Adrenal gland (tissue), 12 donors: ENCODE data around the gene PRKN. TPM values are rescaled to one million over a fixed set of nuclear protein-coding genes. Genes with fewer than 3 reads are reported as not detected.
A peak's percentile ranks its signal among the peaks of the same experiment; 100 is the strongest.

Experiments used
- DNase-seq, 7 donors: peaks; one replicate each; pipeline ENCODE4 v3.0.0-alpha.2; 2019 to 2020
- H3K27ac ChIP-seq, 5 donors: fragments of 200-600 bp; sonication (generic) in 4 of 5; 1 replicate in 3 of 5; 2 replicates in 2 of 5; pipeline versions ENCODE4 v1.5.1 to v1.8.0; 2016 to 2020; ENCODE audit warnings: mild to moderate bottlenecking in 1 of 5
- H3K27me3 ChIP-seq: fragments of 200-600 bp; 2 replicates; pipeline ENCODE4 v1.8.0; 2021
- H3K36me3 ChIP-seq, 2 donors: fragments of 200-600 bp; replicated peaks in 1 of 2; 1 replicate in 1 of 2; 2 replicates in 1 of 2; pipeline versions ENCODE4 v1.5.1 to v1.8.0; 2018 to 2022
- H3K4me1 ChIP-seq, 2 donors: fragments of 200-600 bp; replicated peaks in 1 of 2; 1 replicate in 1 of 2; 2 replicates in 1 of 2; pipeline versions ENCODE4 v1.5.1 to v1.8.0; 2018 to 2021
- H3K4me3 ChIP-seq, 4 donors: fragments of 200-600 bp; sonication (generic) in 3 of 4; one replicate each; pipeline ENCODE4 v1.5.1; 2016 to 2018
- H3K9me3 ChIP-seq, 3 donors: fragments of 200-600 bp; sonication (generic) in 1 of 3; replicated peaks in 1 of 3; 1 replicate in 2 of 3; 2 replicates in 1 of 3; pipeline versions ENCODE4 v1.5.1 to v1.8.0; 2016 to 2021
- POLR2A ChIP-seq, 2 donors: fragments of 450-650 bp; IDR thresholded peaks; one replicate each; pipeline ENCODE4 v1.6.1; 2017; ENCODE audit warnings: antibody characterized with exemption in 2 of 2, mild to moderate bottlenecking in 2 of 2, moderate library complexity in 1 of 2
- WGBS, 4 donors: extraction: QIAGEN DNeasy Blood & Tissue Kit in 2 of 4; methylation state at CpG; one replicate each; pipeline versions ENCODE4 v1.1.5 to v1.1.7; 2013 to 2017; 5-methylcytosine and 5-hydroxymethylcytosine counted together
- intact Hi-C, 2 donors: fragments of 100-400 bp; cut with DNase I; formaldehyde crosslinking; loops; one replicate each; pipeline versions ENCODE4 v1.14.1 to v1.15.0; 2022 to 2023
- polyA plus RNA-seq, 3 donors: library from polyadenylated mRNA; stranded (reverse); fragments of 200-250 nt in 2 of 3; fragments of 350-450 nt in 1 of 3; fragmentation: Illumina TruSeq in 1 of 3; extraction: RNeasy Lipid Tissue Mini Kit (QIAGEN cat#74804) in 1 of 3; gene quantifications; one replicate each; pipeline ENCODE4 v1.2.3, GENCODE V29; 2013 to 2014
- total RNA-seq, 9 donors: library from RNA; depleted of rRNA in 4 of 9; stranded (reverse); fragments of >200 nt in 4 of 9; fragments of 120-200 nt in 1 of 9; fragmentation: NEBNext Ultra II Directional in 1 of 9; extraction: Animal tissue kit (Norgen Biotek cat#: 25700) in 1 of 9; gene quantifications; one replicate each; pipeline versions ENCODE4 v1.1.0 to v1.2.4, GENCODE V29; 2013 to 2023
- TF ChIP-seq, protein P1 (sequence below), 6 experiments: fragments of 450-650 bp in 4 of 6; fragments of 200-600 bp in 2 of 6; sonication (generic) in 1 of 6; IDR thresholded peaks; 1 replicate in 5 of 6; 2 replicates in 1 of 6; pipeline versions ENCODE4 v1.5.1 to v1.8.0; 2016 to 2021; ENCODE audit warnings: antibody characterized with exemption in 6 of 6, mild to moderate bottlenecking in 2 of 6, moderate library complexity in 1 of 6
- donor health status: healthy with polysubstance abuse.
- donor health status: Bipolar disorder and iron deficiency.
- donor health status: DM: yes; HTN: yes; CAD: no.
- donor health status: DM: no; HTN: no; CAD: no.
- donor health status: DM: no; HTN: no; CAD: no.
- donor health status: DM: yes; HTN: yes; CAD: no.

The PRKN gene
- total and polyA plus RNA-seq, 12 donors: 1.9 to 159 (median 13.3) TPM

DNA sequence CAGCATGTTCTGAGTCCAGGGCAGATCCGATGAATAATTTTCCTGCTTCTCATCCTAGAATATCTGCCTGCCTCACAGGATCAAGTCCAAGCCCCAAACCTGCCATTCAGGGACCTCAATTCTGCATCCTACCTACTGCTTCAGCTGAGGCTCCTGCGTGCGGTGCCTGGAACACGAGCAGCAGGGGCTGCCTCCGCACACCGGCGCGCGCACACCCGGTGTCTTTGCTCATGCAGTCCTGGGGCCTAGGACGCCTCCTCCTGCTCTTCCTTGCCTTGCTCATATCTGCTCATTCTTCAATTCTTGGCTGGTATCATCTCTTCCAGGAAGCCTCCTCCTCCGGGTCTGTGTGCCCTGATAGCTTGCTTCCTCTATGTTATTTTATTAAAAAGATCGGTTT lies 1372.6 kb downstream of the PRKN start:
- DNase-seq: no peak
- Histone ChIP-seq H3K9me3 (no peaks in the 10 kb centered on the region), H3K27ac (no peak overlapping the region), H3K36me3 (no peaks in the 10 kb centered on the region), H3K4me1 (no peaks in the 10 kb centered on the region), H3K27me3 (no peaks in the 10 kb centered on the region), H3K4me3 (no peak overlapping the region)
- 95 to 96% (median 96%) methylated on average over 13 of the region's 13 CpGs for WGBS, 4 donors
- TF ChIP-seq, protein P1, sequence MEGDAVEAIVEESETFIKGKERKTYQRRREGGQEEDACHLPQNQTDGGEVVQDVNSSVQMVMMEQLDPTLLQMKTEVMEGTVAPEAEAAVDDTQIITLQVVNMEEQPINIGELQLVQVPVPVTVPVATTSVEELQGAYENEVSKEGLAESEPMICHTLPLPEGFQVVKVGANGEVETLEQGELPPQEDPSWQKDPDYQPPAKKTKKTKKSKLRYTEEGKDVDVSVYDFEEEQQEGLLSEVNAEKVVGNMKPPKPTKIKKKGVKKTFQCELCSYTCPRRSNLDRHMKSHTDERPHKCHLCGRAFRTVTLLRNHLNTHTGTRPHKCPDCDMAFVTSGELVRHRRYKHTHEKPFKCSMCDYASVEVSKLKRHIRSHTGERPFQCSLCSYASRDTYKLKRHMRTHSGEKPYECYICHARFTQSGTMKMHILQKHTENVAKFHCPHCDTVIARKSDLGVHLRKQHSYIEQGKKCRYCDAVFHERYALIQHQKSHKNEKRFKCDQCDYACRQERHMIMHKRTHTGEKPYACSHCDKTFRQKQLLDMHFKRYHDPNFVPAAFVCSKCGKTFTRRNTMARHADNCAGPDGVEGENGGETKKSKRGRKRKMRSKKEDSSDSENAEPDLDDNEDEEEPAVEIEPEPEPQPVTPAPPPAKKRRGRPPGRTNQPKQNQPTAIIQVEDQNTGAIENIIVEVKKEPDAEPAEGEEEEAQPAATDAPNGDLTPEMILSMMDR (IDR thresholded peaks at IDR 0.05): no peak
- no peak for TF ChIP-seq POLR2A (IDR thresholded peaks at IDR 0.05)
- intact Hi-C loops: no loop called here

DNA sequence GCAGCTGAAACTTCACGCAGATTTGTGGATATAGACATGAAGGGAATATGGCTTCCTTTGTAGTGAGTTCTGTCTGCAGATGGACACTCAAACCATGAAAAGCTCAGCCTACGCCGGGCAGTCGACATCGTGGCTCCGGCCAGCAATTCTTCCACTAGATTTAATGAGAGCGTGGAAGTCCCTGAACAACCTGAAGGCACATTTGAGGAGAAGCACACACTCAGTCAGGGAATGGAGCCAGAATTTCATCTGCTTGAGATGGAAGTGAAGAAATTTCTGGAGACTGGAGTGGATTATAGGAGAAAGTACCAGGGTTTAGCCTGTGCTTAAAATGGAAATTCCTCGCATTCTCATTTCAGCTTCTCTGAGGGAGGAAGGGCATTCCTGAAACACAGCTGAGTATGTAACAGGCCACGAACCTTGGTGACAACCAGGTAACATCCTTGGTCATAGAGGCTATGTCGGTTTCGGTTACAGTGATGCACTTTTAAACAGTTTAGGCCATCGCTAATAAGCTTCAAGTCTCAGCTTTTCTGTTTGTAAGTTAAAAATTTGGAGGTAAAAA lies 1373.2 kb downstream of the PRKN start:
- intact Hi-C loops: no loop called here
- Histone ChIP-seq H3K4me3 (no peak overlapping the region), H3K27ac (no peak overlapping the region), H3K9me3 (no peaks in the 10 kb centered on the region), H3K4me1 (no peaks in the 10 kb centered on the region), H3K27me3 (no peaks in the 10 kb centered on the region), H3K36me3 (no peaks in the 10 kb centered on the region)
- 95 to 98% (median 96%) methylated on average over 10 to 12 of the region's 12 CpGs for WGBS, 4 donors
- DNase-seq: no peak
- TF ChIP-seq, protein P1 (IDR thresholded peaks at IDR 0.05): no peak
- TF ChIP-seq POLR2A (IDR thresholded peaks at IDR 0.05): no peak

DNA sequence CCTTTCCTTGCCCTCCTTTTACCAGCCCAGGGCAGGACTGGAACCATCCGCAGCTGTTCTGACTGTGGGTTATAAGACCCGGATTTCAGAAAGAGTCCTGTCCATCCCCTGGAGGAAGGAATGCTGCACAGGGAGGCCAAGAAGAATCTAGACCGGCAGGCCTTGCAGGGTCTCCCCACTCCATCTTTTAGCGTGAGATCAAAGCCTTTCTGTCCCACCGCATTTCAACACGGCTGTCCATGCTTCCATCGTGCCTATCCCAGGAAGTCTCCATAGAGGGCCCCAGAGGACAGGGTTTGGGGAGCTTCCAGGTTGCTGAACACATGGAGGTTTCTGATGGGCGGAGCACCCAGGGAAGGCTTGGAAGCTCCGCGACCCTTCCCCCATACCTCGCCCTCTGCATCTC lies 1374.4 kb downstream of the PRKN start:
- TF ChIP-seq POLR2A (IDR thresholded peaks at IDR 0.05): no peak
- TF ChIP-seq, protein P1 (IDR thresholded peaks at IDR 0.05): no peak
- intact Hi-C loops: no loop called here
- H3K4me1 ChIP-seq: no peaks in the 10 kb centered on the region
- H3K27ac ChIP-seq: no peak overlapping the region
- H3K27me3 ChIP-seq: no peaks in the 10 kb centered on the region
- WGBS, 4 donors: 68 to 72% (median 72%) methylated on average over 11 of the region's 11 CpGs
- no peak overlapping the region for H3K4me3 ChIP-seq
- DNase-seq: peak in 1 of 7 donors; percentile 37
- H3K9me3 ChIP-seq: no peaks in the 10 kb centered on the region
- no peaks in the 10 kb centered on the region for H3K36me3 ChIP-seq

DNA sequence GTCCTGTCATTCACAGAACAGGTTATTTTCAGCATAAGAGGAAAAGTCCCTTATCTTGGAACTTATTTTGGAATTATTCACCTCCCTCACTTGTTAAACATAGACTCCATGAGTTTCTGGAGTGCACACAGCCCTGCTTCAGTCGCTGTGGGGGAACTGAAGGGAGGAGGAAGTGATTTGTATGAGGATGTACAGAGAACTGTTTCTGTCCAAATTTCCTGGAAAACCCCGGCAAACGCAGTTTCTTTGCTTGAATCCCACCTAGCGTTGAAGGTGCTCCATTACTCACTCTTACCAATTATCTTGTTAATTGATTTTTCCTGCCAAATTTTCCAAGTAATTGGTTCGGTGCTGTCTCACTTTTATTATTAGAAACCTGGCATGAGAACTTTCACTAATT lies 1375.7 kb downstream of the PRKN start:
- WGBS, 4 donors: 49 to 70% (median 65%) methylated on average over 5 of the region's 5 CpGs
- Histone ChIP-seq H3K4me3 (no peak overlapping the region), H3K9me3 (no peaks in the 10 kb centered on the region), H3K36me3 (no peaks in the 10 kb centered on the region), H3K4me1 (no peaks in the 10 kb centered on the region), H3K27ac (no peak overlapping the region), H3K27me3 (no peaks in the 10 kb centered on the region)
- no peak for DNase-seq
- intact Hi-C loops: no loop called here
- TF ChIP-seq POLR2A (IDR thresholded peaks at IDR 0.05): no peak
- TF ChIP-seq, protein P1 (IDR thresholded peaks at IDR 0.05): no peak
